A172 (cell line): ENCODE data around the gene KLHDC4. TPM values are rescaled to one million over a fixed set of nuclear protein-coding genes. Genes with fewer than 3 reads are reported as not detected.
A peak's percentile ranks its signal among the peaks of the same experiment; 100 is the strongest.
"Not testable (repeated sequence)": the region's sequence is repeated elsewhere in the genome, so short reads cannot be mapped to it uniquely, and the experiment has no call there.

Source experiments
- DNase-seq: peaks from one replicate; pipeline ENCODE4 v3.0.0-alpha.2; 2015; ENCODE audit warnings: low spot score
- total RNA-seq: library from RNA; depleted of rRNA; stranded (reverse); fragments of >200 nt; shearing (Covaris generic); gene quantifications from 2 replicates; pipeline ENCODE4 v1.2.3, GENCODE V29; 2014

The KLHDC4 gene
- total RNA-seq, 1 experiment from 2014 or later, result 18.4 TPM

GRCh38 chr16:87720446-87720845 is 45.3 kb downstream of the KLHDC4 start:
- no peak for DNase-seq

- not testable (repeated sequence) for DNase-seq
These were observed 47.0 kb downstream of the KLHDC4 start for GRCh38 chr16:87718831-87719230.

- DNase-seq, result no peak
These were observed 50.1 kb downstream of the KLHDC4 start for GRCh38 chr16:87715658-87716057.

- no peak for DNase-seq
These were observed 50.6 kb downstream of the KLHDC4 start for GRCh38 chr16:87715231-87715630.

GRCh38 chr16:87713451-87714229 is 52.1 kb downstream of the KLHDC4 start:
- no peak for DNase-seq

DNA sequence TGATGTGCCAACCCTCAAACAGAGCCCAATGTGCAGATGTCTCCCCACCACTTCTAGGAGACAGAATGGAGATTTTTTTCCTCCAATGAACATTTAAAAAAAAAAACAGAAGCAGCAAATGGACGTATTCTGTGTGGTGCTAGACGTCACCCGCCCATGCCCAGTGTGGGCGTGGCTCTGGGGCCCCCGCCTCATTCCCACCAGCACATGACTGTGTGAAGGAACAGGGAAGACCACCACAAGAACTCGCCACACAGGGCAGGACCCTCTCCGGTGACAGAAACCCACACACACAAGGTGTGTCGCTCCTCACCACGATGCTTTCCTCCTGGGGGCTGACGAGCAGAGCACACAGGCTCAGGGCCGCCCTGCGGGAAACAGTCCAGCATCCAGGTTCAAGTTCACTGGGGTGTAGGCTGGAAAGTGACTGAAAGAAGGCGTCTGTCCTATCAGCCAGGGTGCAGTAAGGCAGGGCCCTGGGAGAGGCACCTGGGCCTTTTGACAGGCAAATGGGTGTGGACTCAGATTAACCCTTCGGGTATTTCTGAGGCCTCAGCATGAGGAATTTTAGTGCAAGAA is 53.5 kb downstream of the KLHDC4 start:
- no peak for DNase-seq

DNA sequence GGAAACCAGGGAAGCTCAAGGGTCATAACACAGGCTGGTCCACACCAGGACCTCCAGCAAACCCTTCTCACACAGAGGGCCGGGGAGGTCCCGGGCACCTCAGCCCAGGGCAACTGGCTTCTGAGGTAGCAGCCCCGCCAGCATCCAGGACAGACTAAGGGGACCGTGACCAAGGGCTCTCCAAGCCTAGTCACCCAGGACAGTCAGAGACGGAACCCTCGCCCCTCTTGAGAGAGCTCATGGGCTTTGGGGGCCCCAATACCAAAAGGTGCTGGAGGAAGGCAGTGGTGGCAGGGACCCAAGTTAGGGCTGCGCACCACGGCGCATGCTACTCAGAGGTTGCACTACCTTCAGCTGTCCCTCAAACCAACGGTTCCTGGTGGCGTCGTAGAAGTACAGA is 54.9 kb downstream of the KLHDC4 start:
- no peak for DNase-seq

- DNase-seq, result no peak
These were observed 56.1 kb downstream of the KLHDC4 start for GRCh38 chr16:87709677-87710076.

DNA sequence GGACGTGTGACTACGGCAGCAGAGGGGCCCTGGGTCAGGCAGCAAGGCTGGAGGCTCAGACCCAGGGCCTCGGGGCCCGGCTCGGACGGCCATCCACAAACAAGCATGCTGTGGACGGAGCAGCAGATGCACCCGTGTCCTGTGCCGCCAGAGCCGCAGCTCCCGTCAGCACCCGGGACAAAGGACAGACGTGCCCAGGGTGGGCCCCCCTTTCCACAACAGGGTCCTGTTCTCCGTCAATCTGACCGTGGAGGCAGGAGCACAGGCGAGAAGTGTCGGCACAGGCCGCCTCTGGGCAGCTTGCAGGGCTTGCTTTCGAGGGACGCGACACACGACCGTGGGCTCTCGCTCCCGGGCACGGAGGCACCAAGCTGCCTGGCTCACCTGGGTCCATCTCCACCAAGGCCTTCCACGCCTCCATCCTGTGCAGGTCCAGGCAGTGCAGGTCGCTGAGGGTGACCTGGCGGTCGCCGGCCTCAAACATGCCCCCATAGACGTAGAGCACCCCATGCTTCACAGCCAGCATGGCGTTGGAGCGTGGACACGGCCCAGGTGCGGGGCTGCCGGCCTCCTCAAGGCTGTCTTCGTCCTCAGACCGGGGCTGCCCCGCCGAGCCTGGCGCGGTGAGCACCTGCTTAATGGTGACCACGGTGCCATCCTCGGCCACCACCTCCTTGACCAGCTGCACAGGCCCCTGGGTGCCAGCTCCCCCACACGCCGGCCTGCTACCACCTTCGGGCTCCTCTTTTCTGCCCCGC is 56.7 kb downstream of the KLHDC4 start:
- DNase-seq, result no peak

DNA sequence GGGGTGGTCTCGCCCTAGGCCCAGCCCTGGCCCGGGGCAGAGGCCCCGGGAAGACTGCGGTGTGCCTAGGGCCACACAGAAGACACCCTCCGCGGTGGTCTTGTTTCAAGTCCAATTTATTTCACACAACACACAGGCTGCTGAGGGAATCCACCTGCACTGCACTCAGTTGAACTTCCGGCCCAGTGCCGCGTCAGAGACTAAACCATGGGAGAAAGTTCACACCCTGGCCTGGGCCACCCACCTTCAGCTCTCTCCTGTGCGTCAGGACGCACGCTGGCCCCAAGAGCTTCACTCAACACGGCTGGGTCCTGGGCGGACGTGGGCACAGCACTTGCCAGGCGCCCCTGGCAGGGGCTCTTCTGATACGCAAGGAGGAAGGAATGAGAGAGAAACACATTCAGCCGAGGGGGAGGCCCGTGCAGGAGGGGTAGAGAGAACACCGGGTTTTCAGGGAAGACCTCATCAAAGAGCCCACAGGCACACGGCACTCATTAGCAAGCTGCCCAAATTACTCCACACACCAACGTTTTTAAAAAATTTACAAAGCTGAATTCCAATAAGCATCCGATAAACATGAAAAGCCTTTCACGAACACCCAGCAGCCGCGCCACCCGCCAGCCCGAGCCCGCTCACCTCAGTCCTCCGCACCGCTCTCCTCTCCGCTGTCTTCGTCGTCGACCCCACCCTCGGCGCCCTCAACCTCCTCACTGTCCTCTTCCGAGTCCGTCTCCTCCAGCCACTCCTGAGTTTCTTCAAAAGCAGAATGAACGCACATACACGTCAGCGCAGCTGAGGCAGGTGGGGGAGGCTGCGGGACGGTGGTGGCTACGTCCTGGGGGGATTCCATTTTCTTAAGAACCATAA is 57.8 kb downstream of the KLHDC4 start:
- DNase-seq, result no peak

DNA sequence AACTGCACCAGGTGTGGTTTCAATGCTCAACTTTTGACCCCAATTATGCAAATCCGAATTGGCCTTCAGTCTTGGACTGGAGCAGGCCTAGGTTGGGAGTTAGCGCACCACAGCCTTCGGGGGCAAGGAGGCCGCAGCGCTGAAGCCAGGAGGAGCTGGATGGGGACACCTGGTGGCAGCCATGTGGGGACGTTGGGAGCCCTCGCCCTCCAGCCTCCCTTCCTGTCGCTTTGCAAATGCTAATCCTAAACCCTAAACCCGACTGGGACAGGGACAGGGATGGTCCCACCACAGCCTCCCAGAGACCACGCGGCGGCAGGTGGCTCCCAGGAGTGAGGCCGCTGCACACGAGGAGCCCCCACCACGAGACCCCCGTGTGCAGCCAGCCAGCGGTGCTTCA is 58.7 kb downstream of the KLHDC4 start:
- no peak for DNase-seq

DNA sequence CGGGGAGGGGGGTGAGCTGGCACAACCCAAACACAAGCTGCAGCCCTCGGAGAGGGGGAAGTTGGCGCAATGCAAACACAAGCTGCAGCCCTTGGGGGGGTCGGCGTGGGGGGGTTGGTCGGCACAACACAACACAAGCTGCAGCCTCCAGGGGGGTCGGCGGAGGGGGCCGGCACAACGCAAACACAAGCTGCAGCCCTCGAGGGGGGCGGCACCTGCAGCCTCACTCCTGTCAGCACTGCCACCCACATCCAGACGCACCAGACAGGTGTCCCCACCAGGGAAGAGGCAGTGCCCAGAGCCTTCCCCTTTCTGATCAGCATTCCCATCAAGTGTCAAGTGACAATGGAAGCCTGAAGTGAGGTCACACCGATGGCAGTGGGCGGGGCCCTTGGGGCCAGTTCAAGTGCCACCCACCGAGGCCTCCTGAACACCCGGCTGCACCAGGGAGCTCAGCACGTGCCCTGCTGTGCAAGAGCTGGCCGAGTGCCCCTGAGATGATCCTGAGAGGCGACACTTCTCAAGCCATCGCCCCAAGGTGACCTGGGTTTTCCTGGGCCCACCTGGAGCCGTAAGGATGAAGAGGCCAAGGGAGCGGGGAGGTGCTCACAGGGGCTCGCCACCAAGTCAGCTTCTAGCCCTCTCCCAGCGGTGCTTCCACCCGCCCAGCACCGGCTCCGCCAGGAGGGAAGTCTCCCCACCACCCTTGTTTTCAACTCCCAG is 59.3 kb downstream of the KLHDC4 start:
- no peak for DNase-seq

DNA sequence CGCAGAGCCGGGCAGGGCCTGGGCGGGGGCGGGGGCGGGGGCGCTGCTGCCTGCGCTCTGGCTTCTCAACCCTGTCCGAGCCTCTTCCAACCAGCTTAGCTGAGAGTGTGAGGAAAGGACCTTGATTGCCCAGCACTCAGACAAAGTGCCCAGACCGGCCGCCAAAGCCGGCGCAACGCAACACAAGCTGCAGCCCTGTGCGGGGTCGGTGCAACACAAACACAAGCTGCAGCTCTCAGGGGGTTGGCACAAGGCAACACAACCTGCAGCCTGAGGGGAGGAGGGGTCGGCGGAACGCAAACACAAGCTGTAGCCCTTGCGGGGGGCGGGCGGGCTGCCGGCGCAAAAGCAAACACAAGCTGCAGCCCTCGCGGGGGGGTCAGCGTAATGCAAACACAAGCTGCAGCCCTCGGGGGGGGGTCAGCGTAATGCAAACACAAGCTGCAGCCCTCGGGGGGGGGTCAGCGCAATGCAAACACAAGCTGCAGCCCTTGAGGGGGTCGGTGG is 60.0 kb downstream of the KLHDC4 start:
- no peak for DNase-seq

DNA sequence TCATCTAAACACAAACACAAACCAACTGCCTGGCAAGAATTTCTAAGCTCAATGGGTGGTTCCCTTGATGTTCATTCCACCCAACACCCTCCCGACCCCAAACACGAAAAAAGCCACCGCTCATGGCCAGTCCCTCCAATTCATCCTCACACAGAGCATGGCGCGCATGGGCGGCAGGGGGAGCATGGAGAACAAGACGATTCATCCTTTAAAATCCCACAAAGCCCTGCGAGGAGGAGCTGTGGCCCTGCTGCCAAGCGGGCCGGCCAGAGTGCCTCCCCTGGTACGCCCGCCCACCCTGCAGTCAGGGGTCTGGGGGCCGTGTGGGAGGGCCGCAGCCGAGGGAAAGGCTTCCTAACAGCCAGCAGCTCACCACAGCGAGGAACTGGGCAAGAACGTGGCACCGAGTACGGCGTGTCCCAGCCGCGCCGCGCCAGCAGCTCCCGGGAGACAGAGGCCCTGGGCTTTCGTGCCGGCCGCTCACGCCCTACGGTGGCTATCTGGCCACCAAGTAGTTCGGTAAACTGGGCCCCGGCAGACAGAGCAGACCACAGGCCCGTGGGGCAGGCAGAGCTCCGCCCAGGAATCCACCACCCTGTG is 60.9 kb downstream of the KLHDC4 start:
- no peak for DNase-seq

GRCh38 chr16:87703835-87704375 is 61.9 kb downstream of the KLHDC4 start:
- DNase-seq, result no peak

DNA sequence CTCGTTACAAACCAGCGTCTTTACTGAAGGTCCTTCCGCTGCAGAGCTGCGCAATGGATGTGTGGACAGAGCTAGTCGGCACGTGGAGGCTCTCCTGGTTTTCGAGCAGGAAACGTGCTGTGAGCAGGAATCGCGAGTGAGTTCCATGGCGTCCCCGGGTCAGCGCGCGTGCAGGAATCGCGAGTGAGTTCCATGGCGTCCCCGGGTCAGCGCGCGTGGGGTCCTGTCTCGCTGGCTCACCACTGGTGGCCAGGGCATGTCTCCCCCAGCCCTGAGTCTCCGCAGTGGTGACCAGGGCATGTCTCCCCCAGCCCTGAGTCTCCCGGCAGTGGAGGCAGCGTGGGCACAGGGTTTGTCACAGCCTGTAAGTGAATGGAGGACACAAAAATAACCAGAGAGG is 62.7 kb downstream of the KLHDC4 start:
- no peak for DNase-seq

GRCh38 chr16:87702325-87702811 is 63.4 kb downstream of the KLHDC4 start:
- DNase-seq, result peak; percentile 20

- no peak for DNase-seq
These were observed 64.3 kb downstream of the KLHDC4 start for GRCh38 chr16:87701505-87701921.

DNA sequence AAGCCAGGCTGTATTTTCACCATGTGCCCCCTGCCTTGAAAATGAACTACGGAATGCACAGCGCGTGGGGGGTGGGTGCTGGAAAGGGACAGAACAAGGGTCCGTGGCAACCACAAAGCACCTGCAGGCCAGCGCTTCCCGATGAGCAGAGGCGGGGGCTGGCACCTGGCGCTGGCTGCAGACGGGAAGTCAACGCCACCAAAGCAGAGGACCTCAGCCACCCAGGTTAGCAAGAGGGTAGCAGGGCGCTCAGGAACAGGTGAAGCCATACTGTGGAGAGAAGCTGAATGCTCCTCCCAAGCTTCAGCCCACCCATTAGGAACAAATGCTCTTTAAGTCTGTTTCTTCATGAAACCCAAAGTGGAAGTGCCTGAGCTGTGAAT is 64.7 kb downstream of the KLHDC4 start:
- DNase-seq, result no peak

GRCh38 chr16:87700406-87701077 is 65.2 kb downstream of the KLHDC4 start:
- DNase-seq, result no peak
